ENCODE measurements around the gene TMEM45A. TPM values are rescaled to one million over a fixed set of nuclear protein-coding genes. Genes with fewer than 3 reads are reported as not detected.

Gene TMEM45A
- total and polyA plus RNA-seq, 2 donors (not counting 1 experiment from before 2014, with no cell fraction given): 26.4 to 71.4 TPM

- TF ChIP-seq EZH2 (IDR thresholded peaks at IDR 0.05; ENCODE audit: low read length, missing control alignments): no peak
- no peak for TF ChIP-seq CTCF (conservative IDR thresholded peaks at IDR 0.05 in 1 of 2, IDR thresholded peaks at IDR 0.05 in 1 of 2; ENCODE audit: low read depth in 1 of 2, low read length in 2 of 2)
- H3K4me1 ChIP-seq (ENCODE audit: control insufficient read depth, extremely low read depth, insufficient read depth, low read length): no peaks in the 10 kb centered on the region
- no peak overlapping the region for H3K27ac ChIP-seq (ENCODE audit: insufficient read depth, low read length)
- no peaks in the 10 kb centered on the region for H3K27me3 ChIP-seq (ENCODE audit: control insufficient read depth, insufficient read depth, low read length)
- H3K9me3 ChIP-seq (ENCODE audit: control insufficient read depth, insufficient read depth, low read depth, low read length): no peaks in the 10 kb centered on the region
- no peak overlapping the region for H2AFZ ChIP-seq (ENCODE audit: low read length)
- H3K9ac ChIP-seq (ENCODE audit: insufficient read depth, low read length): no peak overlapping the region
- H4K20me1 ChIP-seq (ENCODE audit: control insufficient read depth, extremely low read depth, insufficient read depth, low read length): no peaks in the 10 kb centered on the region
- H3K79me2 ChIP-seq (ENCODE audit: control insufficient read depth, insufficient read depth, low read length): no peaks in the 10 kb centered on the region
- DNase-seq (ENCODE audit: low read depth in 2 of 2): no peak
- no peaks in the 10 kb centered on the region for H3K36me3 ChIP-seq (ENCODE audit: control insufficient read depth, insufficient read depth, low read length)
- no peak overlapping the region for H3K4me2 ChIP-seq (ENCODE audit: extremely low read depth, insufficient read depth, low read length)
- H3K4me3 ChIP-seq (replicated peaks in 1 of 4; ENCODE audit: control extremely low read depth in 1 of 4, insufficient read depth in 1 of 4, low read depth in 3 of 4, low read length in 4 of 4): no peak overlapping the region
Observed at GRCh38 chr3:100570811-100571210, 78.4 kb downstream of the TMEM45A start.

GRCh38 chr3:100574536-100574935, 82.1 kb downstream of the TMEM45A start:
- Histone ChIP-seq H2AFZ (ENCODE audit: low read length) (no peak overlapping the region), H3K4me1 (ENCODE audit: control insufficient read depth, extremely low read depth, insufficient read depth, low read length) (no peaks in the 10 kb centered on the region), H3K27ac (ENCODE audit: insufficient read depth, low read length) (no peak overlapping the region), H3K4me2 (ENCODE audit: extremely low read depth, insufficient read depth, low read length) (no peak overlapping the region), H3K9me3 (ENCODE audit: control insufficient read depth, insufficient read depth, low read depth, low read length) (no peaks in the 10 kb centered on the region), H3K9ac (ENCODE audit: insufficient read depth, low read length) (no peak overlapping the region), H3K79me2 (ENCODE audit: control insufficient read depth, insufficient read depth, low read length) (no peaks in the 10 kb centered on the region), H3K36me3 (ENCODE audit: control insufficient read depth, insufficient read depth, low read length) (no peaks in the 10 kb centered on the region), H3K27me3 (ENCODE audit: control insufficient read depth, insufficient read depth, low read length) (no peaks in the 10 kb centered on the region), H4K20me1 (ENCODE audit: control insufficient read depth, extremely low read depth, insufficient read depth, low read length) (no peaks in the 10 kb centered on the region), H3K4me3 (replicated peaks in 1 of 4; ENCODE audit: control extremely low read depth in 1 of 4, insufficient read depth in 1 of 4, low read depth in 3 of 4, low read length in 4 of 4) (no peak overlapping the region)
- no peak for DNase-seq (ENCODE audit: low read depth in 2 of 2)
- TF ChIP-seq CTCF (conservative IDR thresholded peaks at IDR 0.05 in 1 of 2, IDR thresholded peaks at IDR 0.05 in 1 of 2; ENCODE audit: low read depth in 1 of 2, low read length in 2 of 2): no peak
- no peak for TF ChIP-seq EZH2 (IDR thresholded peaks at IDR 0.05; ENCODE audit: low read length, missing control alignments)

GRCh38 chr3:100575704-100576103, 83.3 kb downstream of the TMEM45A start:
- no peak overlapping the region for H3K4me2 ChIP-seq (ENCODE audit: extremely low read depth, insufficient read depth, low read length)
- no peaks in the 10 kb centered on the region for H3K27me3 ChIP-seq (ENCODE audit: control insufficient read depth, insufficient read depth, low read length)
- no peaks in the 10 kb centered on the region for H3K4me1 ChIP-seq (ENCODE audit: control insufficient read depth, extremely low read depth, insufficient read depth, low read length)
- DNase-seq (ENCODE audit: low read depth in 2 of 2): no peak
- no peak overlapping the region for H3K4me3 ChIP-seq (replicated peaks in 1 of 4; ENCODE audit: control extremely low read depth in 1 of 4, insufficient read depth in 1 of 4, low read depth in 3 of 4, low read length in 4 of 4)
- H3K9me3 ChIP-seq (ENCODE audit: control insufficient read depth, insufficient read depth, low read depth, low read length): no peaks in the 10 kb centered on the region
- H3K27ac ChIP-seq (ENCODE audit: insufficient read depth, low read length): no peak overlapping the region
- no peaks in the 10 kb centered on the region for H3K79me2 ChIP-seq (ENCODE audit: control insufficient read depth, insufficient read depth, low read length)
- TF ChIP-seq EZH2 (IDR thresholded peaks at IDR 0.05; ENCODE audit: low read length, missing control alignments) (no peak), CTCF (conservative IDR thresholded peaks at IDR 0.05 in 1 of 2, IDR thresholded peaks at IDR 0.05 in 1 of 2; ENCODE audit: low read depth in 1 of 2, low read length in 2 of 2) (no peak)
- H3K36me3 ChIP-seq (ENCODE audit: control insufficient read depth, insufficient read depth, low read length): no peaks in the 10 kb centered on the region
- no peaks in the 10 kb centered on the region for H4K20me1 ChIP-seq (ENCODE audit: control insufficient read depth, extremely low read depth, insufficient read depth, low read length)
- no peak overlapping the region for H3K9ac ChIP-seq (ENCODE audit: insufficient read depth, low read length)
- H2AFZ ChIP-seq (ENCODE audit: low read length): no peak overlapping the region

All from fibroblast of lung (primary cell).